ENCODE data around the gene PRKG1.

The PRKG1 gene

DNA sequence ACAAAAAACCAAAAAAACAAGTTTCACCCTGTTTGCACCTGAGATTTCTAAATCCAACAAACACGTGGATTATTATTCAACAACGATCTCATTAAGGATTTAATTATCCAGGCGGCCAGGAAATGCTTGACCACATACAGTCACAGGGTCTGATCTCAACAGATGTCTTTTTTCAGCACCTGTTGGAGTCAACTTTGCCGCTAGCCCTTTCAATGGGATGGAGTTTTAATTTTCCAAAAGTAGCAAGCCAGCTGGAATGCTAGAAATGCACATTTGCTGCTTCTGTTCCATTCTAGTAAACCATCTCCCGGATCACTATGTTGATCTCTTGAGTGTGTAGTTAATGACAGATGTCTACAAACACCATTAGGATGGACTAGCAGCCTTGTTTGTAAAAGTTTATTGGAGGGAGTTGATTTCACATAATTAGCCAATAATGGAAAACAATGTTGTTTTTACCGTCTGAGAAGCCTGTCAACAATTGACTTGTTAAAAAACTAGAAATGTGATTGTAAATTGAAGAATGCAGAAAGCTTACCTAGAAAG lies 1175.6 kb downstream of the PRKG1 start:
- DNase-seq: no peak

DNA sequence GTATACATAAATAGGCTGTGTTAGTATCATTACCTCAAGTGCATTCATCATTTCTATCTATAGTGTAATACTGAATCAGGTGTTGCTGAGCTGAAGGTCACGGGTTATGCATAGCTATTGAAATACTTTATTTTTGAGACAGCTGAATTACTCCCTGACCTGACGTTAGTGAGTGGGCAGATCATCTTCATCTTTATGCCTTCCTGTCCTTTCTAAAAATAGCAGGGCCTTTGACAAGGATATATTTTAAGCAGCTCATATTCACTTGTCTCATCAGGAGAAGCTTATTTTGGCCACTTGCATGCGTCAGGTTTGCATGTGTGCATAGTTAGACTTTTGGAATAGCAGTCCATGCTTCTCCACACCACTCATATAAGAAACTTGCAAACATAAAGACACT lies 1176.2 kb downstream of the PRKG1 start:
- DNase-seq: no peak

DNA sequence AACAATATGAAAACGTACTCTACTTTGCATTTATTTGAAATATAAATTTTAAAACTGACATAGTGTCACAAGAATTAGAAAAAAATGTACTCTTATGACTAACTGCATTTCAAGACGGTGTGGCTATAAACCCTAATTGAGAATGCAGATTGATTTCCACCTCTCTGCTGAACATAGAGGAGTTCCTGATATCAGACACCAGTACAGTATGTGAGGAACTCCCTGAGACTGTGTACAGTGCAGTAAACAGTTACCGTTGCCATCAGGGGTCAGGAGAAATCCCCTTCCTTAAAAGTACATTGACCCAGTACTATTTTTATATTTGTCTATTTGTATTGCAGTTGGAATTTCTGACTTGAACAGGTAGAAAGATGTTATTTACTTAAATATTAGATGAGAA lies 1178.0 kb downstream of the PRKG1 start:
- no peak for DNase-seq

DNA sequence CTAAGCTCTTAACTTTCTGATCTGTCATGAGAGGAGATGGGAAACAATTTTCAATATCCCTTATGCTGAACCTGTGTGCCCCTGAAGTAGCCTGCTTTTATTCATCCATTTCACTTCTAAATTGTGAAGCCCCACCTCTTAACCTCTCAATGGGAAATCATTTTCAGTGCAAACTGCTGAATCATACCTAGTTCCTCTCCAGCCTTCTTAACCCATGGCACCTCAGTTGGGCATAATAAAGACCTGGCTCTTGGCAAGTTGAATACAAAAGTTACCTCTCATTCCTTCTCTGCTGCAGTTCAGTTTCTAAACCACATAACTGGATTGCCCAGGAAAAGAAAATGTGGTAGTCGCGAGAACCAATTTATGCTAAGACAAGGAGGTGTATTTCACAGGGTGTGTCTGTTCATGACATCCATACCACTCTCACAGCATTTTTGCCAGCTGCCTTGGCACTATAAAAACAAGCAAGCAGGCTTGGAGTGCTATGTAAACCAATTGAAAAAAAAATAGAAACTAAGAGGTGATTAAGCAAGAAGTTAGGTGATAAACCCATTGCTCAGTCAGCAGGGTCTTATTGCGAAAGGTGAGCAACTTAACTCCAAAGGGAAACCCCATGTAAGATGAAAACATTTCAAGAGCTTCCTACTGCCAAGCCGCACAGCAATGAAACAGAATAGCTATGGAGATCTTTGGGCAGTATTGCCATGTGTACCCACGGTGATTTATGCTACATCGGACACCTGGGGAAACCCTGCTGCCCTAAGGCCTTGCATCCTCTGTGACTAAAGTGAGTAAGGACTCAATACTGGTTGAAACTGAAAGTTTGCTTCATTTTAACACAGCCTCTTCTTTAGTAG lies 1182.8 kb downstream of the PRKG1 start:
- no peak for DNase-seq

DNA sequence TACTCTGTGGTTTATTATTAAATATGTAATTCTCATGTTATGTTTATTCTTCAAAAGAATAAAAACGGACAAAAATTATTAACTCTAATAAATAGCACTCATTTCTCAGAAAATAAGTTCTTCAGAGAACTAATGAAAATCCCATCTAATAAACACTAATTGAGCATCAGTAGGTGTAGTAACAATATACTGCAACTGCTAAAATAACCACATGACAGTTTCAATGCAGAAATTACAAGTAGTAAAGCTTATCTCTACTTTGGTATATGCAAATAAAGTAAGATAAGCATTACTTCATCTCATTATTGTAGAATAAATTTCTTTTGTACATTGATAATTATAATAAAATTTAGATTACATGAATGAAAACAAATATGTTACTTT lies 1183.4 kb downstream of the PRKG1 start:
- no peak for DNase-seq

DNA sequence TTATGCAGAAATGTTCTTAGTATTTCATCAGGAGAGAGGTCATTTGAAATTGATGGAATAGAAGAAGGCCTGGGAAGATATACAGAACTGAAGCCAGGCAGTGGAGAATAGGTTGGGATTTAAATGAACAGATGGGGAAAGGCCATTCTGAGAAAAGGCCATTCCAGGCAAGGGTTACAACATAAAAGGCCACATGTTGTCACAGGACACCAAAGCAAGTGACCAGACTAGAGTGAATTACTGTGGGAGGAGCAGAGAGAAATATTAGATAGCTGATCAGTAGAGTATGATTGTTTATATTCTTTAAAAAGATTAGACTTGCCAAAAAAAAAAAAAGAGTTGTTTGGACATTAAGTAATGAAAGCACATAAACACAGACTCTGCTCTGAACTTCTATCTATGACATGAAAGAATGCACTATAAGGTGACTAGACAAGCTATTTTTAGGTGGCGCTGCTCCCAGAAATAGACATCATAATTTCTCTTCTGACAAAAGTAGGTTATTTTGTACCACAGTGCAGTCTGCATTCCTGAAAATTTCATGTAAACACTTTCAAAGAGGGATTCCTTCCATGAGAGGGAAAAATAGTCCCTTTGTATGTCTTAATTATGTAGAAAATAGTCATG lies 1184.6 kb downstream of the PRKG1 start:
- no peak for DNase-seq

DNA sequence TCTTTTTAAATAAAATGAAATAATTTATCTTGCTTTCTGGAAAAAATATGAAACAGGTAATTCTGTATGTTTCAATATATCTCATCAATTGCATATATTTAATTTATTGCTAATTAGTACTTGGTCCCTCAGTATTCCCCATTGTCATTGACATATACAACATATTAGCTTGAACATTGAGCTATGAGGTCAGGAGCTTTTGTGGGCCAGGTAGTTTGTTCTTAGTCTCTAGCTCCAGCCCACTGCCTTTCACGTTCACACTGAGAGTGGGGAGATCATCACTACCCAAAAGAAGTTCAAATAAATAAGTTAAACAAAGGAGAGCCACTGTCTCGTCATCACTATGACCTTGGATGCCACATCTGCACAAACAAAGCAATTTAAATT lies 1185.1 kb downstream of the PRKG1 start:
- DNase-seq: no peak

DNA sequence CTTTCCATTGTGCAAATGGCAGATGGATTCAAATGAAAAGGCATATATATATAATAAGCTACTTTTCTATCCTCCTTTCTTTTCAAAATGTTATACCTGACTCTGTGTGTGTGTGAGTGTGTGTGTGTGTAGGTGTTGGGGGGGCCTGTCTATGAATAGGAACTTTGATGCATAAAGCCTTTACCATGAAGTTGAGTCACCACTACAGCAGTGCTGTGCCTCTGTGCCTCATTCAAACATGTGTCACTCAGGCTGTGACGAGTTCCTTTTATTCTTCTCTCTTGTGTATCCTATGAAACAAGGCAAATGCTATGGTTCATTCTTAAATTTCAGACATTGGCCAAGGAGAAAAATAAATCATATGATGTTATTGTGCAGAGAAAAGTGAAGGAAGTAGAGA lies 1187.1 kb downstream of the PRKG1 start:
- peak in 1 of 3 donors; percentile 4 for DNase-seq

DNA sequence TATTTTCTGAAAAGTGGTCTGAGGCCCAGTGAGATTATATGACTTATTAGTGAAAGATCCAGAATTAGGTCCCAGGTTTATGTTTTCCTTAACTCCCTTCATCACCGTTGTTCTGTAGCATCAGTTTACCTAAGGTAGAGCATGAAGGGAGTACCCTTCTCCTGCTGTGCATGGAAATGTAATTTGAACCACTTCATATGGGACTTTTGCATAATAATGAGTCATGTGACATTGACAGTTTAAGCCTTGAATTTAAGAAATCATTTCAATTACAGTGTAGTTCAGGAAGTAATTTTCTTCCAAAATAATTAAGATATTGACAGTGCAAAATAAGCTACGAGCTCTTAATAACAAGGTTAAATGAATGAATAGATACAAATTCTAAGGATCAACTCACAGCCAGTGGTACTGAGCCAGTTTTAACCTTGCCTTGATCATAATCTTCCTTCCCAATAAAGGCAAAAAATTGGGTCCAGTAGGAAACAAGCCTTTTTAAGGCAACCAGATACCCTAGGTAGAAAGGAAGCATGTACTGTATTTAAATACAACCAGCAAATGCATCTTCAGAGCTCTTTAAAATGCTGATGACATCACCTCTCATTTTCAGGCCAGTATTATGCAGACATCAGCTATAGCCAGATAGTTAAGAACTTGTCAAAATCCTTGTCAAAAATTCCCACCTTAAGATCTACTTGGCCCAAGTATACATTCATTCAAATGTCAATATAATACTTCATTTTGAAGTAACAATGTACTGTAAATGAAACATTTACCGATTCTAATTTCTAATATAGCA lies 1191.0 kb downstream of the PRKG1 start:
- no peak for DNase-seq

DNA sequence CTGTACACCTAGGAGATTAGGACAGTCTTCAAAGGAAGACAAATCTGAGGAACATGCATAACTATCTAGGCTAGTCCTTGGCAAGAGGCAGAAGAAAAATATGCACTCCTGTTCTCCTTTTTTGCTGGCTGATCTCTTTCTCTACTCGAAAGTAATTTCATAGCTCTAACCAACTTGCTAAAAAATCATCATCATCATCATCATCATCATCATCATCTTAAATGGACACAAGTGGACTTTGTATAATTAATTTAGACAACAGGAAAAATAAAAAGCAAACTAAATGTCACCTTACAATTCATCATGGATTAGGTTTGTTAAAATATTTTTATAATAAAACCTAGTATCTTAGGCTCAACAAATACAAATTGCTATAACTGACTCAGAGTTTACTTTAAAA lies 1192.6 kb downstream of the PRKG1 start:
- DNase-seq: no peak

DNA sequence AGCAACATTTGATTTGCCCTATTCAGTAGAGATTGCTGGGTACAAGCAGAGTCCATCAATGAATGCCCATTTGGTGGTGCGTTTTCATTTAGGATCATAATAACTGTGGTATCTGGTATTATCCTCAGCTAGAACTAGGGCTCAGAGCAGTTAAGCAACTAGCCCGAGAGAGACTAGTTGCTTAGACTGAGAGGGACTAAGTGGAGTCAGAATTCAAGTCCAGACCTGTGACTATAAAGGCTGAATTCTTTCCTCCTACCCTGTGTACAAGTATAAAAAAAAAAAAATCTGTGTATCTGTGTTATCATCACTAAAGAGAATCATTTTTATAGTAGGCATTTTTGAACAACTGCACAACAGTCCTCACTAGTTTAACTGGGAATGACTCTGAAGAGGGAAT lies 1194.5 kb downstream of the PRKG1 start:
- DNase-seq: no peak

DNA sequence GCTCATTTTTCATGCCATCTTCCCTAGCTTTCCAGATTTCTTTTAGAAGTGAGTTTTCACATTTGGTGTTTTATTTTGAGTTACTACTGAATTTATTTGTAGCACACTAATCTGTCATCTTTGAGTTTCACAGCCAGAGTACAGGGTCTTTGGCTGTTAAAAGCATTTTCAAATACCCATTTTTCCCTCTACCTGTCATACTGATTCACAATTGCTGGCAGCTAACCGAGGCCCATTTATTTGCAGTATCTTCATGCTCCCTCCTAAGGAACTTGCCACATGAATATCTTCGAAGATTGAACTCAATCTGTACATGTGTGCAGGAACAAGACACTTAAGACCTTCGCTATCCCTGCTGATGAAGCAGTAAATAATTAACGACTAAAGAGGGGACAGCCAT lies 1194.9 kb downstream of the PRKG1 start:
- no peak for DNase-seq

DNA sequence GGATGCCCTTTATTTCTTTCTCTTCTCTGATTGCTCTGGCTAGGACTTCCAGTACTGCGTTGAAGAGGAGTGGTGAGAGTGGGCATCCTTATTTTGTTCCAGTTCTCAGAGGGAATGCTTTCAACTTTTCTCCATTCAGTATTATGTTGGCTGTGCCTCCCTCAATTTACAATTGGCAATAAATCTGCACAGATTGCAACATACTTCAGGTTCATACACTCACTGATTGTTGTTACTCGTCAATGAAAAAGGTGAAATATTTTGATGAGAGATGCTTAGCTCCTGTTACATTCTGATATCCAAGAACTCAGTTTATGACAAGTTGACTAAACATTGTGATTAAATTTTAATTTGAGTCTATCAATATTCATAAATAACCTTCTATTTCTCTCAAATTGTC lies 1201.9 kb downstream of the PRKG1 start:
- DNase-seq: no peak

DNA sequence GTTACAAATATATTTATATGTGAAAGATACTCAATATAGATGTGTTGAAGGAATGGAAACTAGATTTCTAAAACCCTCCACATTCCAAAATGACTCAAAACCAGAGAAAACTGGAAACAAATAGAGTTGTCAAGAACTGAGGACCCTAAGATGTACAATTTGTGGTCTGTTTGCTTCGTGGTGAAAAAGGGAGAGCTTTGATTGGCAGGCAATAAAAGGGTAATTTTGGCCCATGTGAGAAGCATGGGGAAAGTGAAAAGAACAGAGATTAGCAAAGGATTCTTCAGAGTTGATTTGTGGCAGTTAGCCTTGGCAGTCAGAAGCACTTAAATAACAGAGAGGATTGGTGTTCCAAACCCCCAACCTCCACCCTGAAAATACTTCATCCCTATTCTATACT lies 1202.7 kb downstream of the PRKG1 start:
- DNase-seq: no peak

DNA sequence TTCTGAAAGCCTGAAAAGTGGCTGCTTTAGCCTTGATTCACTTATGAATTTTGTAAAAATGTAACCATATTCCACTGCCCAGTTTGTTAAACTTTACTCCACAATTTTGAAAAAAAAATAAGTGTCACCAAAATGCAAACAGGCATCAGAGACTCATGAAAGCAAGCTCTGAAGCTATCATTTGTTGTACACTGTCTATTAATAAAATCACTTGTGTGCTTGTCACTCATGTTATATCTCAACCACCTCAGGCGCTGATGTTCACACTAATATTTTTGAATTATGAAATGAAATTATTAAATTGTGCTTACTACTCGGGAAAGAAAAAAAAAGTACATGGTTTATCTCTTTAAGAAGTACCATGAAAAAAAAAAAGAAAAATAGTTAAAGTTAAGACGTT lies 1205.3 kb downstream of the PRKG1 start:
- no peak for DNase-seq

DNA sequence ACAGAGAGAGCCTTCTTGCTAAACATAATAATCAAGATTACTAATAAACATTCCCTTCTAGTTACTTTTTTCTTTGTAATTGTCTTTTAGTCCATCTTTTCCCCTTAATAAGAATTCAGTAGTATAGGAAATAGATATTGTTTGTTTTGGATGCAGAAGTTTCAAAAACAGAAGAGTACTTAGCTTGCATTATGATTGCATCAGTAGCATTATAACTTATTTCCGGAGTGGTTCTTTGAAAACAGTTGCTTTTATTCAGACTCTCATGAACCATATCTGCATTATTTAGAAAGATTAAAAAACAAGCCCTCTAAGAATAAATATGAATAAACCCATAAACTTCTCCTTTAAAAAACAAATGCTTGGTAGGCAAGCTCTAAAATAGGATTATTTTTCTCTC lies 1205.8 kb downstream of the PRKG1 start:
- no peak for DNase-seq

DNA sequence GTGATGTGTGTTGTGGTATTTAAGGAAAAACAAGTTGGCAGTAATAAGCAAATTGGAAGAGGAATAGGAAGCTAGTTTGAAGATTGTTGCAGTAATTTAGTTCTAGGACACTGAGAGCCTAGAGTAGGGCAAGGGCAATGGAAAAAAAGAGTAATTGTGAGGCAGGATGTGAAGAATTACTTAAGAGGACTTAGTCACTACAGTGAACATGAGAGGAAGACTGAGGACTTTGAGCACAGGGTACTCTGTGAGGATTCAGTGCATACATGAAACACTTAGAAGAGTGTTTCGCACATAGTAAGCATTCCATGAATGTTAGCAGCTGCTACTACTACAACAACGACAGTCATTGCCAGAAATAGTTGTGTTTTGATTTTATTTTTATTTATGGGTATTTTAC lies 1208.9 kb downstream of the PRKG1 start:
- DNase-seq: no peak

DNA sequence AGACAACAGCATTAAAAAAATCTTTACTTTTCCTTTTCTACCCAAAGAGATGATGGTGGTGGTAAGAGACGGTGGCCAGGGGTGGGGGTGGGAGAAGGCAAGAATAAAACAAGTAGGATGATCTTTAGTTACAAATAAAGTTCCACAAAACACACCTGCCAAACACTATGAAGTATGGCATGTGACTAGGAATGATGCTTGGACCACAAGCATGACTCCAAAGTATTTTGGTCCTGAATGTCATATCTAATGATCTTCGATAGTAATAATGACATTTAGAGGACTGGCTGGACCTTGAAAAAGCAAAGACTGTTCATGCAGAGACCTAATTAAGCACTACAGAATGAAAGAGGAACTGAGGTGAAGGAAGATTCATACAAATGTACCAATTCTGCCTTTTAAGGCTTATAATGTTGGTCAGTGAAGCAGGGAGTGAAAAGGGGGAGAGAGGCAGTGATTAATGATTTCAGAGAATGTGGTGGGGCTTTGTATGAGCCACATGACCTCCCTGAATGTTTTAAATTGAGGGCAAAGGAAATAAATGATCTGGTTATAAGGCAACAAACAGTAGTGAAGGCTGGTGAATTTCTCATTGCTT lies 1210.2 kb downstream of the PRKG1 start:
- DNase-seq: no peak

DNA sequence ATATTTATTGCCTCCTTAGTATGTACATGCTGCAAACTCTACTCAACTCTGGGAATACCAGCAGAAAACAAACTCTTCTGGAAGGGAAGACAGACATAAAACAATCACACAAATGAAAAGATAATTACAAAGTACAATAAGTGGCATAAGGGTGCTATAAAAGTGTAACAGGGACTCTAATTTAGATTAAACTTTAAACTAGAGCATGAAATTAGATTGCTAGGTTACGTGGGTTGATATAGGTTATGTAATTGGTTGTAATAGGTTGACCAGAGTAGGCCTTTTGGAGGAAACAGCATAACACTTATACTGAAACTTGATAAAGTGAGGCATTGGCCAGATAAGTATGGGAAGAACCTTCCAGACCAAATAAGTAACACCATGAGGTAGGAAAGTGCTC lies 1213.6 kb downstream of the PRKG1 start:
- DNase-seq: no peak

DNA sequence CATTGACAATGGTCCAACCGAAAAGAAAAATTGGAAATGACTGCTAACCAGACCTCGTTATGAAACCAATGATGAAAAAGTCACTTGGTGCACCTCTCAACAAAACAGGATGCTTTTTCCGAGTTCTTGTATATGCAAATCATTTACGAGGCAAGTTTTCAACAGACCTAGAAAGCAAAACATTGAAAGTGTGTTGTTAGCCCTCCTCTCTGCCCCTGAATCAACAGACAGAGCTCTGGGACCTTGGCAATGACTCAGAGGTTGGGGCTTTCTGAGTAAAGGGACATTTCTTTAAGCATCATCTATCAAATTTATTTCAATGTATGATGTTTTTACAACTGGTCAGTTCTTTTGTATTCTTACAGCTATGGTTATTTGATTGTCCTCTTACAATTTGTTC lies 1223.5 kb downstream of the PRKG1 start:
- DNase-seq: no peak

DNA sequence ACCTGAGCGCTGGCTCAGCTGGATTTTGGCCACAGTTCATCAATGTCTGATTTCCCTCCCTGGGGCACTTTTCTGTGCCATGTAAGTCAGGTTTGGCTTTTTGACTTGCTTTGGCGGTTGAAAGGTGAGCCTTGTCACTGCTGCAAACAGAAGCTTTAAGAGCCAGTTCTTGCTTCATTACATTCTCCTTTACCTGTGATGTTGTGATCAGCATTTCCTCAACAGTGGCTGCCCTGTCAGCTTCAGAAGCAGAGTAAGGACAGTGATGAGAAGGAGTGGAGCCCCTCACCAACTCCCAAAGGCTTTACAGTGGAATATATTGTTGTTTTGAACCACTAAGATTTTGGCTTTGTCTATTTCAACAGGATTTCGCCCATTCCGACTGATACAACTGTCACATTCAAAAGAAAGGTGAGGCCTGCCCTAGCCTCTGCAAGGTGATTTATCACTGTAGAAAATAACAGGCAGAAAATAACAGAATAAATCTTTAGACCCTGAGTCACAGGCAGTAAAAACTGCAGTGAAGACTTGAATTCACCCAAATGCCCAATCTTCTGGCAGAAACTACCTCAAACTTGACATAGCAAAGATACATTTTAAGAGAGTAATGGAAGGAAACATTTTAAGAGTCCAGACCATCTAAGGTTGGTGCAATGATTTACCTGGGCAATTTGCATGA lies 1226.5 kb downstream of the PRKG1 start:
- no peak for DNase-seq

DNA sequence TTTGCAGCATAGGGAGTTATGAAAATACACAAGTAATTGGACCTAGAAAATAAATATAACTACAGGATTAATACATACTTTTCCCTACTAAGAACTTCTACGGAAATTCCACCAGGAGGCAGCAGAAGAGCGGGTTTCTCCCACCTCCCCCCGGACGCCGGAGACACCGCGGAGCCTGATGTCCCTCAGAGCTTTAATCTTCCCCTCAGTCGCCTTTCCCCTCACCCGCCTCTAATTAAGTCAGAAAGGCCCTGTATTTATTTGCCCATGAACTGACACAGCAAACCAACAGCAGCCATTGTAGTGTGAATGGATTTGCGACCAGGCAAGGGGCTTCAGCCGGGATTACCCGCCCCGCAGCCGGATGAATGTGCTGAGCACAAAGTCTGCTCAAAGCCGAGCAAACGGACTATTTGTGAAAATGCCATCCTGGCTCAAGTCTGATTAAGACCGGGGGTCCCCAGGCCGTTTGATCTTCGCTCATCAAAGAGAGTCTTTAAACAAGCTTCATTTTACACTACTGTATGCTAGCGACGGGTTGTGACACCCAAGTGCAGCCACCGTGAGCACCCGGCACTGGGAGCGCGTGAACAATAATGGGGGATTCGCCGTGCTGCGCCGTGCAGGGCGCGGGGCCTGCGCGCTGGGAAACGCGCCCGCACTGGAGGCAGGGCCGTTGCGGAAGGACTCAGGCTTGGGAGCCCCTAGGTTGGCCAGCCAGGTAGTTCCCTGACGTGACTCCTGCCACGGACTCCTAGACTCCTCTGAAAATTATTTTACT lies 1234.2 kb downstream of the PRKG1 start:
- peak; percentile 54 to 68 (median 54) for DNase-seq
